GM11168 (cell line): Measurements from ENCODE around the gene SSBP4.

Source experiments
- in situ Hi-C: fragments of 300-500 bp; cut with MboI; formaldehyde crosslinking; loops from one replicate; pipeline ENCODE4 v1.12.0; 2022; ENCODE audit warnings: low sequenced_read_pairs; ENCODE audit not compliant: unreplicated experiment

SSBP4 gene

DNA sequence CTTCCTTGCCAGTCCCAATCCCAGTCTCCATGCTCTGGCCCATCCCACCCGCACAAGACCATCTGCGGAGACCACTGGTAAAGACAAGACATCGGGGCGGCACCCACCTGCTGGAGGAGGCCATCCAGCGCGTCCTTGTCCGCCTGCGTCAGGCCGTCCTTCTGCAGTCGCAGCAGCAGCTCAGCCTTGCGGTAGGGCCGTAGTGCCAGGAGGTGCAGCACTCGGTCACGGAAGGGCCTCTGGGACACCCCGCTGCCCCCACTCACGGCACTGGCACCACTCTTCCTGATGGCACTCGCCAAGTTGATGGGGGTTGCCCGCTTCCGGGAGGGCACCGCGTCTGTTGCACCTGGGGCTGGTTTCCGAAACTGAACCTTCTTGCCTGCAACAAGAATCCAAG is 42.3 kb downstream of the SSBP4 start:
- in situ Hi-C loops, result no loop called here

DNA sequence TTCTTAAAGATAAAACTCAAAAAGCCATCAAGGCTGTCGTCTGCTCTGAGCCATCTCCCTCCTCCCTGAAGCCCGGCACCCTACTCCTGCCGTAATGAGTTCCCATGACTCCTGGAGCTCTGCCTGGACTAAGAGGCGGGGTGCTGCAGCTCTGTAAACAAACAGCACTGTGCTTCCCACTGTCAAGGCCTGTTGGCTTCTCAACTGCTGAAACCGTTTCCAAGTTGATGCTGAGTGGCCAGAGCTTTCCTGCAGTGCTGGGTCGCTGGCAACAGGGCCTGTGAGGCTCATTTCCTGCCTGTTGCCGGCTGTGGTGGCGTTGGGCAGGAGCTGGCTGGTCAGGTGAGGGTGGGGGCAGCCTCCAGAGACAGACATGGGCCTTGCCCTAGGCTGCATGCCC is 45.4 kb downstream of the SSBP4 start:
- in situ Hi-C loops, result no loop called here

DNA sequence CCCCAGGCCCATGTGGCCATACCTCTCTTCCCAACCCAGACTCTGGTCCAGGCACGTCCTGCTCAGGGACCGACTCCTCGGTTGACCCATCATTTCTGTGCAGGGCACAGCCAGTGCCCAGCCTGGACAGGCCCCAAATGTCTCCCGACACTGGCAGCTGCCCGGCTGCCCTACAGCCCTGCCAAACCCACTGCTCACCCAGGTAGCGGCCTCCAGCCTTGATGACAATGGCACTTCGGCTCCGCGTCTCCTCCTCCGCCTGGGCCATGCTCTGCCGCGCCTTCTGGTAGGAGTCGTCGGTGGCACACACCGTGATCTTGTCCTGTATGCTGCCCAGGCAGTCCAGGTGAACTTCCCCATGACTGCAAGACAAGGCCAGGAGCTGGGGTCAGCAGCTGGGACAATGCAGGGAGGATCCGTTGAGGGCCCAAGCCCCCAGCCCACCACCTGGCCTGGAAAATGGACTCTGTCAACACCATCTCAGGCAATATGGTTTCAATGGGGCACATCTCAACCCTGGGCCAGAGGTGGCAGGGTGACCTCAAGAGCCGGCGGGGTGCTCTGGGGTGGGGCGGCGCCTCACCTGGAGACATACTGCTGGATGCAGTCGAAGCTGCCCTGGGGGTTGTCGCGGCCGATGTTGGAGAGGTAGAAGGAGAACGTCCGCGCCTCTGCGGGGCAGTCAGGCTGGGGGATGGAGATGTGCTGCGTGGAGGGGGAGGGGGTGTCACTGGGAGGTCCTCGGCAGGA is 46.2 kb downstream of the SSBP4 start:
- in situ Hi-C loops, result no loop called here

DNA sequence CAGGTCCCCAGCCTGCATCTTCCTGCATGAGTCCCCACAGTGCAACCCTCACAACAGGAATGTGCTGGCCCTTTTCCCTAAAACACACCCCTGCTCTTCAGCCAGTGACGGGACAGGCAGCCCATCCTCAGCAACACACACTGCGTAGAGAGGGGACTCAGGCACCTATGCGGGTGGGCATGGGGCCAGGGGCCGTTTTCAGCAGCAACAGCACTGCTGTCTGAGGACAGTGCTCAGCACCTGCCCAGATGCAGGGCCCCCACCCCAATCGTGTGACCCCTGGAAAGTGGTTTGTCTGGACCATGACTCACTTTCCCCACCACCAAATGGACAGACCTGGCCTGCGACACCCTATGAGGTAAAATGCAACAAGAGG is 46.8 kb downstream of the SSBP4 start:
- in situ Hi-C loops, result no loop called here

GRCh38 chr19:18466354-18466753 is 47.2 kb downstream of the SSBP4 start:
- in situ Hi-C loops, result no loop called here

- in situ Hi-C loops, result no loop called here
These were observed 48.8 kb downstream of the SSBP4 start for GRCh38 chr19:18467978-18468377.

DNA sequence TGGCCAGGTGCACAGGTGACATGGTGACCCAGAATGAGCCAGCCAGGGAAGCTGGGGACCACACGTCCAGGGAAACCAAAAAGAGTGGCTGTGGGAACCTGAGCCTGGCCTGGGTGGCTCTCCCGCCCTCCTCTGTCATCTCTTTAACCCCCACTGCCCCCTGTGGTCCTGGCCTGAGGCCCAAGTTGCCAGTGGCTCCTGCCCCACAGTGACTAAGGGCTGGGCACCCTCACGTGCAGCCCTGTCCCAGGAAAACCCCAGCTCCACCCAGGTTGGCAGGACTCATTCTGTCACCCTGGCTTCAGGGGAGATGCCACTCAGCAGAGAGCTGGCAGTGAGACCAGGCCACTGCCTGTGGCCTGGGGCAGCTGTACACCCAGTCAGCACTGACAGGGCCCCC is 49.3 kb downstream of the SSBP4 start:
- in situ Hi-C loops, result no loop called here

DNA sequence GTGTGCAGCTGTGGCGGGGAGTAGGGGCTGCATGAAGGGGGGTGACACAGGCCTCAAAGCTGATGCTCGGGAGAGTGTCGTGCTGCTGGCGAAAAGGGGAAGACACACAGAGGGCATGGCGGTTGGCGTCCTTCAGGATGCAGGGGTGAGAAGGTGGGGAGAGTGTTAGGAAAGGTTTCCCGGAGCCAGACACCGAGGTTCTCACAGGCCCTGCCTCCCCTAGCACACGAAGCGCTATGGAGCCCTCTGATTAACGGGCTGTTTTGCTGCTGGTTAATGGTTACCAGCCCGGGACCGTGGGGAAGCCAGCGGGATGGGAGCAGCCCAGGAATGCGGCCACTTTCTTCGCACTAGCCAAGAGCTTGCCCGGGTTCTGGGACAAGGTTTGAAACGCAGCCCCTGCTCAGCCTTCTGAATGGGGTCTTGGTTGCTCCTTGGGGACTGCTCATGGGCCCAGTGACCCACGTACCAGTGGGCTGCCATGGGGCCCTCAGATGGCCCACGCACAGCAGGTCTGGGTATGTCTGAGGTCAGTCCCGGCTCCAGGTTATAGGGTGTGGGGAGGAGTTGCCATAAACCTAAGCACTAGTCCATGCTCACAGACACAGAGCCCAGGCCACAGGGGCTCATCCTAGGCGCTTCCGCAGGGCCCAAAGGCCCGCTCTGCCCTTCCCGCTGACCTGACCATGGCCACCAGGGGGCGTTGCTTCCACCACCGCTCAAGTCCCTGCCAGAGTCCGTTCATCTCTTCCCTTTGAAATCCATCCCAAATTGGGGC is 50.1 kb downstream of the SSBP4 start:
- in situ Hi-C loops, result no loop called here

DNA sequence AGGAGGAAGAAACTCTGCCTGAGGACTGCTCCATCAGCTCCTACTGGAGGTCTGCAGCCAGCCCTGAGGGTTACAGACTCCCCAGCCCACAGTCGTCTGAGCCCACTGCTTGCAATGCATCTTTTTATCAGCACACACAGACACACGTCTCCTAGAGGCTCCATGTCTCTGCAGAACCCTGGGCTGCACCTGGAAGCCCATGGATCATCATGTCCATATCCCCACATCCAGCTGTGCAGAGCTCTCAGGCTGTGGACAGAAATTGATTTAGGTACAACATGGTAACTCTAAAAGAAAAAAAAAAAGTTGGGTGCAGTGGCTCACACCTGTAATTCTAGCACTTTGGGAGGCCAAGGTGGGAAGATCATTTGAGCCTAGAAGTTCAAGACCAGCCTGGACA is 51.6 kb downstream of the SSBP4 start:
- in situ Hi-C loops, result no loop called here

GRCh38 chr19:18473003-18473705 is 54.0 kb downstream of the SSBP4 start:
- in situ Hi-C loops, result no loop called here

GRCh38 chr19:18473706-18474087 is 54.5 kb downstream of the SSBP4 start:
- in situ Hi-C loops, result no loop called here

- in situ Hi-C loops, result no loop called here
These were observed 55.2 kb downstream of the SSBP4 start for GRCh38 chr19:18474366-18474887.

DNA sequence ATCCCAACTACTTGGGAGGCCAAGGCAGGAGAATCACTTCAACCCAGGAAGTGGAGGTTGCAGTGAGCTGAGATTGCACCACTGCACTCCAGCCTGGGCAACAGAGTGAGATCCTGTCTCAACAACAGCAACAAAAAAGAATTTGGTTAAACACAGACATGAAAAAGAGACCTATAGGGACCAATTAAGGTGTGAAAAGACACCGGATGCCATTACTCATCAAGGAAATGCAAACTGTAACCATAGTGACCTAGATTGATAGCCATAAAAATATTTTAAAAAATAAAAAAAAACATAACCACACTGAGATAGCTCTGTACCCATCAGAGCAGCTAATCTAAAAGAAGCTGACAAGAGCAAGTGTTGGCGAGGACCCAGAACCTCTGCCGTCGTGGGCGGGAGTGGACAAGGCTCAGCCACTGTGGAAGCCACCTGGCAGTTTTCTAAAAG is 55.8 kb downstream of the SSBP4 start:
- in situ Hi-C loops, result no loop called here

- in situ Hi-C loops, result no loop called here
These were observed 56.6 kb downstream of the SSBP4 start for GRCh38 chr19:18475762-18476331.

GRCh38 chr19:18476507-18477041 is 57.4 kb downstream of the SSBP4 start:
- in situ Hi-C loops, result no loop called here

GRCh38 chr19:18477042-18477779 is 58.0 kb downstream of the SSBP4 start:
- in situ Hi-C loops, result no loop called here

GRCh38 chr19:18477974-18478373 is 58.8 kb downstream of the SSBP4 start:
- in situ Hi-C loops, result no loop called here

DNA sequence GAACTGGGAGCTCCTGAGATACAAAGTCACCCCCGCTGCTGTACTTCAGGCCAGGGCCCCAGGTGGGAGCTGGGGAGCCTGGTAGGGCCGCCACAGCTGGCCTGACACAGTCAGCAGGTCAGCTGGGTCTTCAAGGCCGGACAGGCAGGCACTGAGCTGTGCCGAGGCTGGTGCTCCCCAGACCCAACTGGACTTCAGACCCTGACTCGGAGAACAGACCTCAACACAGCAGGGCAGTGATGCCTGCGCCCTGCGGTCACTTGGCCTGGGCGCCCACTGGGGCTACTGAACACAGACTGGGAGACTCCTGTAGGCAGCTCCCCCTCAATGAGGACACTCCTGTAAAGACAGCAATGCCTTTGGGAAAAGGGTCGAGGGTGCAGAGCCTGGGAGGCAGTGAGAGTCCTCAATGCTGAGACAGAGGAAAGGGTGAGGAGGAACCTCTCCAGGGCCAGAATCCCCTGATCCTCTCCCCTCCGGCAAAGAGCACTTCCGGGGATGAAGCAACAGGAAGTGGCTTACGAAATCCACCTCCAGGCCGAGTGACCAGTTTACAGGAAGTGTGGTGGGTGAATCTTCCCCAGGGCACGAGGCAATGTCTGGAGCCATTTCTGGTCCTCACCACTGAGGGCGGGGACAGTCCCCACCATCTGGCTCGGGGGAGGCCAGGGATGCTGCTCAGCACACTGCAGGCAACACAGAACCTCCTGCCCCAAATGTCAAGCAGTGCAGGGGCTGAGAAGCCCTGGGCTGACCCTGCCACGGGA is 59.5 kb downstream of the SSBP4 start:
- in situ Hi-C loops, result no loop called here
